Cerebellar nuclear complex (tissue), 1 donor: Measurements from ENCODE around the gene GAB4.

ENCODE experiments used
- DNase-seq, 2 experiments: peaks; one replicate each; lab custom pipeline; 2025; lab: John Stamatoyannopoulos, UW

The GAB4 gene

DNA sequence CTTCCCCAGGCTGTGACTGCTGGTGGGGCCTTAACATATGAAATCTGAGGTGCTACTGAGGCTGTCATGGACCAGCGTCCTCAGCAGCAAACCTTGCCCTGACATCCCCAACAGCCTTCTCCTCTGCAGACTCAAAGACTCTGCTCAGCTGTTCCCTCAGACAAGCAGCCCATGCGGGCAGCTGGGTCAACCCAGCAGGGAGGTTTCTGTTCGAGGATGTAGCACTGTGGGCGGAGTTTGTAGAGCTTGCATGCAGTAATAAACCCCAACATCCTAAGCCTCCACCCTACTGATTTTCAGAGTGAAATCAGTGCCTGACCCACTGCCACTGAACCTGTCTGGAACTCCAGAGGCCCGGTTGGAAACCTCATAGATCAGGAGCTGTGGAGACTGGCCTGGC, 94.0 kb downstream of the GAB4 start:
- no peak for DNase-seq

DNA sequence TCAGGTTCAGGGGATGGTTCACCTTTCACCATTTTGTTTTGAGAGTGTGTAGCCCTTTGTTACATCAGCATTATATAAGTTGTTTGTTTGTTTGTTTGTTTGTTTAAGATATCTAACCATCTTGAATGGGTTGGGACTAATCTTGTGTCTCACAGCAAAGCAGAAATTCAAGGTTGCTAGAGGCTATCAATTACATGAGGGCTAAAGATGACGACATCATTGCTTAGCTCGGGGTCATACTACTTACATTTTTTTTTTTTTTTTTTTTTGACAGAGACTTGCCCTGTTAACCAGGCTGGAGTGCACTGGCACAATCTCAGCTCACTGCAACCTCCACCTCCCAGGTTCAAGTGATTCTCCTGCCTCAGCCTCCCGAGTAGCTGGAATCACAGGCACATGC, 95.7 kb downstream of the GAB4 start:
- no peak for DNase-seq
